B cell (primary cell): ENCODE data around the gene ZNF627. TPM values are rescaled to one million over a fixed set of nuclear protein-coding genes. Genes with fewer than 3 reads are reported as not detected.

ENCODE experiments used
- ATAC-seq: fragments of 200-7000 bp; cut with Tn5 transposase; one replicate; pipeline ENCODE4 v1.10.0; 2021; ENCODE audit warnings: low read depth, mild to moderate bottlenecking, moderate number of reproducible peaks, moderate library complexity
- CTCF ChIA-PET: fragments of 350-600 bp; sonication (Branson Sonifier 250); formaldehyde crosslinking; loops from one replicate; lab custom pipeline; 2021; ENCODE audit warnings: antibody characterized with exemption, inconsistent platforms; lab: Charles Lee
- POLR2A ChIA-PET: fragments of 350-600 bp; sonication (Branson Sonifier 250); formaldehyde crosslinking; loops from one replicate; lab custom pipeline; 2021; ENCODE audit warnings: antibody characterized with exemption; lab: Charles Lee
- DNase-seq: peaks from one replicate; pipeline ENCODE4 v3.0.0; 2013
- H2AFZ ChIP-seq: 2 replicates; pipeline ENCODE4 v1.6.1; 2012; ENCODE audit warnings: mild to moderate bottlenecking, low read depth, low read length; ENCODE audit not compliant: insufficient read depth, poor library complexity, severe bottlenecking
- H3K27ac ChIP-seq, 2 donors: 1 replicate in 1 of 2; 2 replicates in 1 of 2; pipeline ENCODE4 v1.5.1; 2012 to 2013; ENCODE audit warnings: low read length in 2 of 2, mild to moderate bottlenecking in 2 of 2, moderate library complexity in 1 of 2
- H3K27me3 ChIP-seq, 4 experiments: fragments of 200-600 bp in 1 of 4; sonication (generic) in 1 of 4; replicated peaks in 1 of 4; 1 replicate in 2 of 4; 2 replicates in 2 of 4; pipeline versions ENCODE4 v1.6.1 to v1.7.0; 2013 to 2016; ENCODE audit warnings: low read length in 3 of 4, mild to moderate bottlenecking in 2 of 4, mixed read lengths in 1 of 4, moderate library complexity in 1 of 4; ENCODE audit not compliant: insufficient read depth in 4 of 4, control insufficient read depth in 3 of 4; ENCODE audit errors: control extremely low read depth in 1 of 4
- H3K36me3 ChIP-seq, 2 experiments: replicated peaks in 1 of 2; 1 replicate in 1 of 2; 2 replicates in 1 of 2; pipeline versions ENCODE4 v1.6.1 to v1.7.1; 2013; ENCODE audit warnings: low read length in 1 of 2; ENCODE audit not compliant: insufficient read depth in 2 of 2, control insufficient read depth in 1 of 2; ENCODE audit errors: control extremely low read depth in 1 of 2, extremely low read depth in 1 of 2
- H3K4me1 ChIP-seq, 2 donors: fragments of 200-600 bp in 1 of 2; sonication (generic) in 1 of 2; 1 replicate in 1 of 2; 2 replicates in 1 of 2; pipeline versions ENCODE4 v1.5.1 to v1.6.1; 2013 to 2017; ENCODE audit warnings: low read length in 2 of 2; ENCODE audit not compliant: control insufficient read depth in 2 of 2, insufficient read depth in 2 of 2
- H3K4me2 ChIP-seq: replicated peaks from 2 replicates; pipeline ENCODE3; 2012; ENCODE audit warnings: mild to moderate bottlenecking, low read depth, low read length; ENCODE audit not compliant: poor library complexity, severe bottlenecking
- H3K4me3 ChIP-seq, 5 experiments: fragments of 200-600 bp in 1 of 5; sonication (generic) in 1 of 5; 1 replicate in 3 of 5; 2 replicates in 2 of 5; pipeline versions ENCODE4 v1.5.1 to v1.7.0; 2011 to 2016; ENCODE audit warnings: low read length in 4 of 5, mild to moderate bottlenecking in 4 of 5, low read depth in 2 of 5, control low read depth in 1 of 5, moderate library complexity in 1 of 5; ENCODE audit not compliant: insufficient read depth in 1 of 5; ENCODE audit errors: control extremely low read depth in 1 of 5, extremely low read depth in 1 of 5
- H3K79me2 ChIP-seq: fragments of 200-600 bp; sonication (generic); one replicate; pipeline ENCODE4 v1.6.0; 2016; ENCODE audit warnings: low read length; ENCODE audit not compliant: control insufficient read depth, insufficient read depth
- H3K9ac ChIP-seq: fragments of 200-600 bp; sonication (generic); 2 replicates; pipeline ENCODE4 v1.6.1; 2017; ENCODE audit warnings: mild to moderate bottlenecking, low read length, moderate library complexity
- H3K9me3 ChIP-seq, 3 donors: one replicate each; pipeline versions ENCODE4 v1.6.1 to v1.7.1; 2013; ENCODE audit warnings: low read length in 2 of 3; ENCODE audit not compliant: control insufficient read depth in 2 of 3, insufficient read depth in 1 of 3; ENCODE audit errors: control extremely low read depth in 1 of 3
- H4K20me1 ChIP-seq: 2 replicates; pipeline ENCODE4 v1.6.0; 2012; ENCODE audit warnings: mild to moderate bottlenecking, low read length; ENCODE audit not compliant: insufficient read depth, control insufficient read depth, poor library complexity, severe bottlenecking
- H3K27ac Mint-ChIP-seq: one replicate; pipeline ENCODE4 v1.8.0; 2021; ENCODE audit warnings: mixed read lengths
- H3K27me3 Mint-ChIP-seq: one replicate; pipeline ENCODE4 v1.8.0; 2021; ENCODE audit warnings: mixed read lengths
- H3K4me1 Mint-ChIP-seq: one replicate; pipeline ENCODE4 v1.8.0; 2021; ENCODE audit warnings: mixed read lengths
- H3K4me3 Mint-ChIP-seq: one replicate; pipeline ENCODE4 v1.8.0; 2021; ENCODE audit warnings: mixed read lengths
- H3K9me3 Mint-ChIP-seq: one replicate; pipeline ENCODE4 v1.8.0; 2022; ENCODE audit warnings: mixed read lengths; ENCODE audit not compliant: insufficient read depth
- EZH2 ChIP-seq: IDR thresholded peaks from 2 replicates; pipeline ENCODE4 v1.6.1; 2012; ENCODE audit warnings: borderline replicate concordance, low read depth, mild to moderate bottlenecking, moderate library complexity, low read length; ENCODE audit not compliant: insufficient read depth, poor library complexity, severe bottlenecking
- WGBS: methylation state at CpG from one replicate; pipeline ENCODE4 v1.1.5; 2013; ENCODE audit warnings: missing lambda C conversion rate; ENCODE audit not compliant: insufficient coverage; 5-methylcytosine and 5-hydroxymethylcytosine counted together
- intact Hi-C: fragments of 100-400 bp; cut with micrococcal nuclease; formaldehyde crosslinking; loops from one replicate; pipeline ENCODE4 v1.10.0; 2022
- polyA plus RNA-seq: library from polyadenylated mRNA; depleted of rRNA; stranded (reverse); fragments of >200 nt; gene quantifications from 2 replicates; pipeline ENCODE4 v1.2.3, GENCODE V29; 2012
- total RNA-seq, 2 donors: library from RNA; stranded (reverse); fragments of 120-200 nt in 1 of 2; gene quantifications; 1 replicate in 1 of 2; 2 replicates in 1 of 2; pipeline versions ENCODE4 v1.2.3 to v1.2.4, GENCODE V29; 2013 to 2022
- TF ChIP-seq, protein P1 (sequence below): fragments of 200-600 bp; IDR thresholded peaks from one replicate; pipeline ENCODE4 v1.8.0; 2022; ENCODE audit warnings: antibody characterized with exemption, mild to moderate bottlenecking

Gene ZNF627
- total and polyA plus RNA-seq, 2 donors (not counting 1 experiment from before 2014, with no cell fraction given), result 9.6 to 26.2 TPM

DNA sequence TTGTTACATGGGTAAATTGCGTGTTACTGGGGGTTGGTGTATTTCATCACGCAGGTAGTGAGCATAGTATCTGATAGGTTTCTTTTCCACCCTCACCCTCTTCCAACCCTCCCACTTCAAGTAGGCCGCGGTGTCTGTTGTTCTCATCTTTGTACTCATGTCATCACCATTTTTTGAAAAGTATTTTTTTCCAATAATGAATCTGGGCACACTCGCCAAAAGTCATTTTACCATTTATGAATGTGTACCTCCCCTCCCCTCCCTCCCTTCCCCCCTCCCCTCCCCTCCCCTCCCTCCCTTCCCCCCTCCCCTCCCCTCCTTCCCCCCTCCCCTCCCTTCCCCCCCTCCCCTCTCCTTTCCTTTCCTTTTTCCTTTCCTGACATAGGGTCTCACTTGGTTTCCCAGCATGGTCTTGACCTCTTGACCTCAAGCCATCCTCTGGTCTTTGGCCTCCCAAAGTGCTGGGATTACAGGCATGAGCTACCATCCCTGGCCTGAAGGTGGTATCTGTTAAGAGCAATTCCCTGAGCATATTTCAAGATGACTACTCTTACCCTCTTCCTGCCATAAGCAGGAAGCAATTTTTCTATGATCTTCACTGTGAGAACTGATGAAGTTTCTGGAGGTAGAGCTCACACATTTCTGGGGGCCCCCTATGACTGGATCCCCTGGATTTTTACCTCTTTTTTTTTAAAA, 15.7 kb downstream of the ZNF627 start:
- TF ChIP-seq EZH2, result no peak
- TF ChIP-seq, protein P1, sequence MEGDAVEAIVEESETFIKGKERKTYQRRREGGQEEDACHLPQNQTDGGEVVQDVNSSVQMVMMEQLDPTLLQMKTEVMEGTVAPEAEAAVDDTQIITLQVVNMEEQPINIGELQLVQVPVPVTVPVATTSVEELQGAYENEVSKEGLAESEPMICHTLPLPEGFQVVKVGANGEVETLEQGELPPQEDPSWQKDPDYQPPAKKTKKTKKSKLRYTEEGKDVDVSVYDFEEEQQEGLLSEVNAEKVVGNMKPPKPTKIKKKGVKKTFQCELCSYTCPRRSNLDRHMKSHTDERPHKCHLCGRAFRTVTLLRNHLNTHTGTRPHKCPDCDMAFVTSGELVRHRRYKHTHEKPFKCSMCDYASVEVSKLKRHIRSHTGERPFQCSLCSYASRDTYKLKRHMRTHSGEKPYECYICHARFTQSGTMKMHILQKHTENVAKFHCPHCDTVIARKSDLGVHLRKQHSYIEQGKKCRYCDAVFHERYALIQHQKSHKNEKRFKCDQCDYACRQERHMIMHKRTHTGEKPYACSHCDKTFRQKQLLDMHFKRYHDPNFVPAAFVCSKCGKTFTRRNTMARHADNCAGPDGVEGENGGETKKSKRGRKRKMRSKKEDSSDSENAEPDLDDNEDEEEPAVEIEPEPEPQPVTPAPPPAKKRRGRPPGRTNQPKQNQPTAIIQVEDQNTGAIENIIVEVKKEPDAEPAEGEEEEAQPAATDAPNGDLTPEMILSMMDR, result no peak
- POLR2A ChIA-PET, result no interaction called here
- intact Hi-C loops, result no loop called here
- Histone ChIP-seq H3K4me1 (no peaks in the 10 kb centered on the region), H3K27ac (no peak overlapping the region), H3K79me2 (peaks cover 39% of the 10 kb centered on the region), H4K20me1 (no peaks in the 10 kb centered on the region), H3K4me2 (no peak overlapping the region), H3K27me3 (no peaks in the 10 kb centered on the region), H3K4me3 (no peak overlapping the region), H2AFZ (no peak overlapping the region), H3K9ac (no peak overlapping the region), H3K9me3 (peaks cover 14 to 19% (median 14%) of the 10 kb centered on the region in 3 donors), H3K36me3 (peaks cover 18 to 23% of the 10 kb centered on the region in 2 experiments)
- H3K4me1 Mint-ChIP-seq, result peaks cover 4% of the 10 kb centered on the region
- H3K27ac Mint-ChIP-seq, result no peak overlapping the region
- no CpG with 5 or more reads among the region's 5 CpGs for WGBS
- H3K4me3 Mint-ChIP-seq, result no peak overlapping the region
- peaks cover 10% of the 10 kb centered on the region for H3K9me3 Mint-ChIP-seq
- no peaks in the 10 kb centered on the region for H3K27me3 Mint-ChIP-seq
- CTCF ChIA-PET, result interaction anchor here (0.6 kb wide), 1 partner anchor 117 kb away, joined by 5 read pairs; no protein-coding TSS in a partner anchor
- no peak for DNase-seq
- no peak for ATAC-seq
